HG02798 (cell line): ENCODE measurements around the gene RPTOR.

Experiments
- ATAC-seq: cut with Tn5 transposase; IDR thresholded peaks from one replicate; pipeline ENCODE4 v1.9.1; 2021; ENCODE audit warnings: mild to moderate bottlenecking; ENCODE audit not compliant: unreplicated experiment, poor library complexity

RPTOR gene

GRCh38 chr17:80878876-80879722, 334.5 kb downstream of the RPTOR start:
- no peak for ATAC-seq

GRCh38 chr17:80879723-80880647, 335.3 kb downstream of the RPTOR start:
- ATAC-seq = no peak

GRCh38 chr17:80880648-80880985, 336.0 kb downstream of the RPTOR start:
- no peak for ATAC-seq

GRCh38 chr17:80881306-80881705, 336.7 kb downstream of the RPTOR start:
- ATAC-seq = no peak

- ATAC-seq = no peak
Observed at GRCh38 chr17:80882323-80882722, 337.7 kb downstream of the RPTOR start.

GRCh38 chr17:80882926-80883685, 338.5 kb downstream of the RPTOR start:
- no peak for ATAC-seq

- no peak for ATAC-seq
Observed at GRCh38 chr17:80883831-80884735, 339.4 kb downstream of the RPTOR start.

GRCh38 chr17:80884811-80885210, 340.2 kb downstream of the RPTOR start:
- no peak for ATAC-seq

GRCh38 chr17:80885947-80886582, 341.4 kb downstream of the RPTOR start:
- ATAC-seq = no peak

GRCh38 chr17:80886641-80887573, 342.3 kb downstream of the RPTOR start:
- ATAC-seq = no peak

GRCh38 chr17:80887639-80888175, 343.1 kb downstream of the RPTOR start:
- ATAC-seq = no peak

- ATAC-seq = no peak
Observed at GRCh38 chr17:80888276-80889160, 343.9 kb downstream of the RPTOR start.

- no peak for ATAC-seq
Observed at GRCh38 chr17:80889231-80890195, 344.9 kb downstream of the RPTOR start.

GRCh38 chr17:80890196-80890920, 345.7 kb downstream of the RPTOR start:
- no peak for ATAC-seq

GRCh38 chr17:80890921-80891396, 346.3 kb downstream of the RPTOR start:
- ATAC-seq = no peak
